Measurements from ENCODE around the gene ARL15. TPM values are rescaled to one million over a fixed set of nuclear protein-coding genes. Genes with fewer than 3 reads are reported as not detected.

Gene ARL15
- total and polyA plus RNA-seq, 9 of the 15 experiments (the other 6 are each of a cell fraction or from before 2014, with no cell fraction given): 18.5 to 80.4 (median 57.0) TPM

- in situ Hi-C loops (cut with MboI) (no loop called here), intact Hi-C loops (cut with micrococcal nuclease) (loop anchor here (10.0 kb wide), 1 partner anchor 123 kb away; no protein-coding TSS in a partner anchor)
These were observed 218.9 kb downstream of the ARL15 start for GRCh38 chr5:54091307-54092130.

More at GRCh38 chr5:54091307-54092130, 218.9 kb downstream of the ARL15 start:
- POLR2A ChIA-PET: interaction anchor here (0.7 kb wide), 1 partner anchor 55 kb away, joined by 4 read pairs; no protein-coding TSS in a partner anchor
- Histone ChIP-seq H3K9ac (ENCODE audit: insufficient read depth in 1 of 2, low read depth in 2 of 2, low read length in 2 of 2) (peak overlapping the region in 1 of 2 experiments; percentile 29; a peak in 1 of 4 replicates), H3K9me1 (ENCODE audit: control insufficient read depth, insufficient read depth, low read length) (no peaks in the 10 kb centered on the region), H3K4me3 (no peak overlapping the region), H2AFZ (ENCODE audit: low read depth, low read length) (no peak overlapping the region), H3K36me3 (ENCODE audit: control insufficient read depth, insufficient read depth, low read length) (no peaks in the 10 kb centered on the region), H3K9me3 (replicated peaks; ENCODE audit: control insufficient read depth, insufficient read depth, low read depth, low read length) (no peaks in the 10 kb centered on the region), H3K4me1 (replicated peaks in 1 of 2; ENCODE audit: control insufficient read depth in 2 of 2, insufficient read depth in 2 of 2, low read length in 2 of 2) (peaks cover 0 to 6% of the 10 kb centered on the region in 2 experiments; a peak in 2 of 5 replicates), H3K4me2 (ENCODE audit: insufficient read depth, low read length) (no peak overlapping the region), H4K20me1 (replicated peaks; ENCODE audit: control insufficient read depth, insufficient read depth, low read length) (no peaks in the 10 kb centered on the region), H3K27ac (ENCODE audit: extremely low read depth, low read depth, low read length) (peak overlapping the region; percentile 18; the same call in 2 of the 3 replicates), H3K79me2 (ENCODE audit: control insufficient read depth, insufficient read depth, low read length) (peaks cover 3% of the 10 kb centered on the region; the same call in 1 of the 3 replicates), H3K27me3 (ENCODE audit: control insufficient read depth in 2 of 2, insufficient read depth in 2 of 2, low read length in 2 of 2) (no peaks in the 10 kb centered on the region)
- ATAC-seq (peak; percentile 69), DNase-seq (ENCODE audit: extremely low read depth in 1 of 4, low spot score in 3 of 4) (no peak), FAIRE-seq (no peak)
- TF ChIP-seq PREB (CRISPR knock-in tag; IDR thresholded peaks at IDR 0.05) (no peak), ILF3 (IDR thresholded peaks at IDR 0.05; ENCODE audit: borderline replicate concordance) (no peak)
- CTCF ChIA-PET (ENCODE audit: low intra/inter-chr PET ratio): no interaction called here
- no TSS peak for BruUV-seq (replicated peaks)
- WGBS (ENCODE audit: insufficient coverage, low coverage, missing lambda C conversion rate): 88% methylated on average over 9 of the region's 9 CpGs

All from K562 (cell line).